GM08714 (cell line): Measurements from ENCODE around the gene CRIM1.

ENCODE experiments used
- H3K4me3 ChIP-seq: fragments of 200-500 bp; sonication (Bioruptor generic); 2 replicates; pipeline ENCODE4 v1.5.1; 2014; ENCODE audit warnings: mild to moderate bottlenecking, low read length, inconsistent platforms
- ZNF274 ChIP-seq: IDR thresholded peaks from 2 replicates; pipeline ENCODE4 v1.6.1; 2012; ENCODE audit warnings: mild to moderate bottlenecking, low read depth, low read length

CRIM1 gene

DNA sequence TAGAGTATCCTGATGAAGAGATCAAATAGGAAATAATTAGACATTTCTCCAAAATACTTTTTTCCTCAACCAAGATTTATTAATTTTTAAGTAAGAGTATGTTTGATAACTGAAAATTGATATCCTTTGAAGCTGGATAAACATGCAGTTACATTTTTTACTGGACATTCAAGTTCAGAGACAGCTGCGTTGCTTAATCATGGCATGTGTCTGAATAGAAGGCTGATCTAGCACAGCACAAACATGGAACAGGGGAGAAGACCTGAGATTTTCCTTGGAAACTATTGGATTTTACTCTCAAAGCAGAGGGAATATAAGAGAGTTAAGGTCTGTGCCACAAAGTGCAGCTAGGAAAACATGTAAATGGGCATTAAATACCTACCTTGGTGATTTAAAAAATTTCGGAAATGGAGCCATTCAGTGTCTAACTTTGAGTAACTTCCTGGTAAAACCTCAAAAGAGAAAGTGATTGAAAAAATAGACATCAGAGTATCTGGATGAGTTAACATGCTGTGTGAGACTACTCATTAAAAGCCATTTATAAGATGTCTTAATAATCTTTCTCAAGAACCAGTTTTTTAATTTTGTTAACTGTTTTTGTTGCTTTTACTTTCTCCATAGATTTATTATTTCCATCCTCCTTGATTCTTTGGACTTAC, 31.8 kb downstream of the CRIM1 start:
- no peak for TF ChIP-seq ZNF274
- H3K4me3 ChIP-seq = no peak overlapping the region

DNA sequence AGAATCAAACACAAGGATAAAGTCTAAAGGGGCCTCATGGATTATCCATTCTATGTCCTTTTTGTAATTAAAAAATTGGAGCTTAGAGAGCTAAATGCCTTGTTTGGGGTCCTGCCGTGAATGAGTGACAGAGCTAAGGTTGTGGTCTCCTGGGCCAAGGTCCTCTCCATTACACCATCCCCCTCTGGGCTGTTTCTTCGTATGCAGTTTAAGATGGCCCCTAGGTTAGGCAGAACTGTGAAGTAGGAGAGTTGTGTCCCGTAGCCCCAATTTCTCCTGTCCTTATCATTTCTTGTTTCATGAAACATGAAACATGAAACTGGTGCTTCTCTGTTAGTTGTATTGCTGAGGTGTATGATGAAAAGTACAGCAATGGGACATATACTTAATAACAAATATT, 32.9 kb downstream of the CRIM1 start:
- no peak for TF ChIP-seq ZNF274
- H3K4me3 ChIP-seq = no peak overlapping the region

DNA sequence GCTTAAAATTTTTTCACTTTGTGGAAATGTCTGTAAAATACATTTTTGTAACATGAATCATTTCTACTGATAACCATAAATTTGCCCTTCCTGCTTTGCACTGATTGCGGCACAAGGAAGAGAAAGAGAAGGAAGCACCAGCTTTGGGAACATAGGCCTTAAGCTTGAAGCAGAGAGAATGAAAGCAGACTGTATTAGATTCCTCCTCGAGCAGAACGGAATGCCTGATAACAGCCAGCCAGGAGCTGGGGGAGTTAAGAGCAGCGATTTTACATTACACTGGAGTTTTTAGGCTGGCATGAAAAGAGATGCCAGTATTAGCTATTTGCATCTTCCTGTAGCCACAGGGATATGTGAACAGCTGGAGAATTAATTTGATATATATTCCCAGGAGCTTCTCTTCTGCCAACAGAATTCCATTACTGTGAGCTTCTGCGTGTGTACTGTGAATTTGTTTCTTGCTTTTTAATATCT, 33.5 kb downstream of the CRIM1 start:
- no peak for TF ChIP-seq ZNF274
- no peak overlapping the region for H3K4me3 ChIP-seq

DNA sequence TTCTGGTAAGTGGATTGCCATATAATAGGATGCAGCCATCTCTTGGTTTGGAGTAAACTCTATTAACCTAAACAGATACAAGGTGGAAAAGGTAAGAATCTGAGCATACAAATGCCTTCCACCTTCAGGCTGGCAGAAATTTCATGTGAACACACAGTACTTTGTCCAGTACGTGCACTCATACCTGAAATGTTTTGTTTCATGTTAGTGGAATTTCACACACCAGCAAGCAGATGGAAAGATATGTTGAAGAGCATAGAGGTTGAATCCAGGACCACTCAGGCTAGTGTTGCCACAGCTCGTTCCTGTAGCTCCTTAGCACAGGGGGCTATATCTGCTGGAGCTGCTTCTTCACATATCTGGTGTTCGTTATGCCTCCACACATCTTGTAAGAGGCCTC, 34.0 kb downstream of the CRIM1 start:
- TF ChIP-seq ZNF274 = no peak

DNA sequence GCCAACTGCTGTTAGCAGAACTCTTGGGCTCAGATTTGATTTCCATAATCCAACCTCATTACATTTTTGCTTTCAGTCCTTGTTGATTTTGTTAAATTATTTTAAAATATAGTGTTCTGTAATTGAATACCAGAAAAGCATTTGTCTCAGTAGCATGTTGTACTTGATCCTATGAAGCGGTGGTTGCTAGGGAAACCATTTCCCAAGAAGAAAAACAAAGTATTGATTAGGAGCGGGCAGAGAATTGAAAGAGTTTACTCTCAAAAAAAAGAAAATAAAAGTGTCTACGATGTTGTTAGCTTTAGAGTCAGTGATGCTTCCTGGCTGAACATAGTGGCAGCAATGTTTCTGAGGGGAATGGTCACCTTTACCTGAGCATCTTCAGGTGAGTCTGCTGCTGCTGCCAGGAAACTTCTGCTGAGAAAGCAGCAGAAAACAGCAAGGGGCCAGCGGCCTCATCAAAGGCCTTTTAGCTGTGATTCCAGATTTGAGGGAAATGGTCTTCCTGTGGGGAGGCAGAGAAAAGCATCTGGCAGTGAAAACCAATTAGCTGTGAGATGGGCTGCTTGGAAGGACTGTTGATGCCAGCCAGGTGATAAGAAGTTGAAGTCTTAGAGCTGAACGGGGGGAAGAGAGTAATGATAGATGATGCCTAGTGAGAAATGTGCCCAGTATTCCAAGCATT, 37.1 kb downstream of the CRIM1 start:
- TF ChIP-seq ZNF274 = no peak
- no peak overlapping the region for H3K4me3 ChIP-seq

More for the DNA sequence above, 34.0 kb downstream of the CRIM1 start:
- H3K4me3 ChIP-seq = no peak overlapping the region

DNA sequence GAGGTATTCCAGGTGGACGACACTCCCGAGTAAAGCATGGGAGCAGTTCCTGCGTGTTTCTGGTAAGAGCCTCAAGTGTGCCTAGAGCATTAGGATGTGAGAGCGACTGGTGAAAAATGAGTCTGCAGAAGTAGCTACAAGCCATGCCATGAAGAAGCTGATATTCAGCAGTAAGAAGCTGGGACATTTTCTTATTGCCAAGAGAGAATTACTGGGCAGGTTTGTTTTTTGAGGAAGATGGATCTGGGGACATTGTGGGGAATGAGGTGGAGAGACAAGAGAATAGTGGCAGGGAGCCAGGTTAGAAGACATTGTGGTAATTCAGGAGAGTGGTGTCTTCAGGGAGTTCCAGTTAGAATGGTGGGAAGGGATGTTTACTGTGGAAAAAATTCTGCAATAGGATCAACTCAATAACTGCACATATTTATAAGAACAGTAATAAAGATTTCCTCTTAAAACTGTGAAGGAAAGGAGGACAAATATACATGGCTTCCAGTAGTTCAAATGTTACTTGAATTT, 38.2 kb downstream of the CRIM1 start:
- H3K4me3 ChIP-seq = no peak overlapping the region
- no peak for TF ChIP-seq ZNF274

DNA sequence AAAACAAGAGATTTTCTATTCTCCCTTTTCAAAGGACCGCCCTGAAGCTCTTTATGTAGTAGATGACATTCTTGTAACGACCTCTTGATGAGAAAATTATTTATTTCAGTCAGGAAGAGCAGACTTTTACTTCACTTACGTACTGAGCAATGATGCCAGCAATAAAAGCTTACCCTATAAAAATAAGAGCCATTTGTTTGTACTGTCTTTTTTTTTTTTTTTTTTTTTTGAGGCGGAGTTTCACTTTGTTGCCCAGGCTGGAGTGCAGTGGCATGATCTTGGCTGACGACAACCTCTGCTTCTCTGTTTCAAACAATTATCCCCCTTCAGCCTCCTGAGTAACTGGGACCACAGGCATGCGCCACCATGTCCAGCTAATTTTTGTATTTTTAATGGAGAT, 39.2 kb downstream of the CRIM1 start:
- H3K4me3 ChIP-seq = no peak overlapping the region
- no peak for TF ChIP-seq ZNF274

DNA sequence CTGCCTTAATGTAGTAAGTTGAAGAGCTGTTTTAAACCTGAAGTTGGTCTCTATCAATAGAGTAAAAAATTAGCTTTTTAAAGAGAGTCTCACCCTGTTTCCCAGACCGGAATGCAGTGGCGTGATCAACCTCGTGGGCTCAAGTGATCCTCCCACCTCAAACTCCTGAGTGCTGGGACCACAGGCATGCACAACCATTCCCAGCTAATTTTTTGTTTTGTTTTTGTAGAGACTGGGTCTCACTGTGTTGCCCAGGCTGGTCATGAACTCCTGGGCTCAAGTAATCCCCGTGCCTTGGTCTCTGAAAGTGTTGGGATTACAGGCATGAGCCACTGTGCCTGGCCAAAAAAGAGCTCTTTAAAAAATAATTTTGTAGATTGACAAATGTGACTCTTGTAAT, 40.3 kb downstream of the CRIM1 start:
- H3K4me3 ChIP-seq = no peak overlapping the region
- no peak for TF ChIP-seq ZNF274

DNA sequence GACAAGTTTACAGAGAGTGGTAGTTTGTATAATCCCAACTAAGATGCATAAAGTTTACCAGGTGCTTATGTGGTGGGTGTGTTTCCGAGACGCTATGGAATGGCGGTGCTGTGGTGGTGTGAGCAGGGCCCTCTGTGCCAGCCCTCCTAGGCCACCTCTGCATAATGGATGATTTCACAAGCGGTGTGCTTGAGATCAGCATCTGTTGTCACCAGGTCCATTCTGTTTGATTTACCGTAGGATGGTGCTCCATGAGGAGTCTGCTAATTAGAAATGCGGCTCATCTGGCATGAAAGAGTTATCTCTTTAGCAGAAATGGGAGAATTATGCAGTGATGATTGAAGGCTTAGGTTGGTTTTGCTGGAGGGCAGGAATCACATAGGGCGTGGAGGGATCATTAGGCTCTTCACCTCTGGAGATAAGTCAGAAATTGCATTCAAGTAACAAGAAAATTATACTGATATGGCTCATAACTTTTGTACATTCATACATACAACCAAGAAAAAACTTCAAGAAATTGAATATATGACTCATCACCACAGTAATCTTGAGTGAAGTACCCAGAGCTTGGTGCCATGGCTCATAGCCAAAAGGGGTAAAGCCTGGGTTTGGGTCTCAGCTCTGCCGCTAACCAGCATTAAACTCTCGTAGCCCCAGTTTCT, 41.4 kb downstream of the CRIM1 start:
- TF ChIP-seq ZNF274 = no peak
- H3K4me3 ChIP-seq = no peak overlapping the region

DNA sequence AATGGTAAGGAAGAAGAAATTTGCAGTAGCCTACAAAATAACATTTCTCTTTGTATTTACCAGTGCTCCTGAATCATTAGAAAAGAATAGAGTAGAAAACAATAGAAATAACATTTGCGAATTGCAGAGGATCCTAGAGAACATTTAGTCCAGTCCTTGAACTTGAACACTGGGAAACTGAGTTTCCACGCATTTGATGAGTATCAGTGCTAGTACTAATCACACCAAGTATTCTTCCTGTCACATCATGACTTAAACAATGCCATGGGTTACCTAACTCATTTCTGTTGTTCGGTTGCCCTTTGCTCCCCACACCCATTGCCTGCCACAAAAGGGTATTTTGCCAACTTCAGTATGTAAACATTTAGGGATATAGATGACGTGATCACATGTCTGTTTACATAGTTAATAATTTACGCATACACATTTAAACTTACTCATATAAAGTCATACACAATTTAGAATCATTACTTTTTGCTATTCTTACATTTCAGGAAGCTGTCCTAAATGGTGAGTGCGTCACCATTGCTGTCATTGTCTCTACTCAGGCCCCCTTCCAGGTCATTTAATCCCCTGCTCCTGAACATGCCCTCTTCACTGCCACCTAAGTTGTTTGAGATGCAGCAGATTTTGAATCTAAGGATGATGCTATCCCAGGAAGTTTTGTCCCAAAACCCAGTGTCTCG, 42.3 kb downstream of the CRIM1 start:
- TF ChIP-seq ZNF274 = no peak
- no peak overlapping the region for H3K4me3 ChIP-seq

DNA sequence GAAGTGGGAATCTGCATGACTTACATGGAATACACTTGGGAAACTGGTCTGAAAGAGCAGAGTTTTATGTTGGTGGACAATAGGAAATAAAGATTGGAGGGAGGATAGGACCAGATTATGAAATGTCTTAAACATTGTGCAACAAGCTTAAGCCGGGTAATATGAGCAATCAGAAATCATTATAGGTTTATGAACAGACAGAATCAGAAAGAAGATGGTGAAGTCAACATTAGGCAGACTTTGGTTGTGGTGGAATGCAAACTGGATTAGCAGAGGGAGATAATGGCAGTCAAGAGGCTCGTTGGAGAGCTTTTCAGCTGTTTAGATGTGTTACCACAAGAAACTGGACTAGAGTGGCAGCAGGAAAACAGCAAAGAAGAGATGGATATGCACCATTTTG, 43.5 kb downstream of the CRIM1 start:
- no peak overlapping the region for H3K4me3 ChIP-seq
- no peak for TF ChIP-seq ZNF274

DNA sequence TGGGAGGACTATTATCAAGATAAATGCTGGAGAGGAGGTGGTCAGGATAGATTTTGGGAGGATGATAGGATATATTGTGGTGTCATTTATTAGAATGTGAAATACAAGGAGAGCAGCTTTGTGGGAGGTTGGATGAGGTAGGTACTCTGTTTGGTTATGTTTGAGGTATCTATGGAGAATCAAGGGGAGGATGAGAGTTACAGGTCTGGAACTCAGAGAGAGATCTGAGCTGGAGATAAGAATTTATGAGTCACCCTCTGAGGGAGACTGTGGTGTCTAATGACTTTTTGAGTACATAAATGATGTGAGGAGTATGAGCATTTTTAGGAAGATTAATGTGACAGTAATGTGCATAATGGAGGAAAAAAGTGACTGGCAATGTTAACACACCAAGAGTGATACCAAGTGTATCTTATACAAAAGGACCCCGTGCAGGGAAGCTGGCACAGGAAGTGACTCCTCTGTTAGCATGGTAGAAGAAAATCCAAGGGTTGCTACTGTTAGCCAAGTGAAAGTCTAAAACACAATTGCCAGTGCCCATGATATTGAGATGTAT, 48.2 kb downstream of the CRIM1 start:
- H3K4me3 ChIP-seq = no peak overlapping the region
- no peak for TF ChIP-seq ZNF274

DNA sequence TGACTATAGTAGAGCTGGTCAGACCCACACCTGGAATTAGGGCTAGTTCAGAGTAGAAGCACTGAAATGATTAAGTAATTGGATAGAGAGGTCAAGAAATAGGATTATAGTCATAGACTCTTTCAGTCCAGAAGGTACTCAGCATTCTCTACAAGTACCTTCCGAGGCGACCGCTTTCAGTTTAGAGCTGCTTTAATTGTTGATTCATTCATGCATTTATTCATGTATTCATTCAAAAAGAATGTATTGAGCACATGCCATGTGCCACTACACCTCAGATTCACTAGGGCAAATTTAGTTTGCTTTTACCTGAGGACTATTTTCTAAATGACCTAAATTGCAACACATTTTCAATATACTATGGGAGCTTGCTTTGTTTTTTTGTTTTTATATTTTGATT, 48.7 kb downstream of the CRIM1 start:
- H3K4me3 ChIP-seq = no peak overlapping the region
- no peak for TF ChIP-seq ZNF274

DNA sequence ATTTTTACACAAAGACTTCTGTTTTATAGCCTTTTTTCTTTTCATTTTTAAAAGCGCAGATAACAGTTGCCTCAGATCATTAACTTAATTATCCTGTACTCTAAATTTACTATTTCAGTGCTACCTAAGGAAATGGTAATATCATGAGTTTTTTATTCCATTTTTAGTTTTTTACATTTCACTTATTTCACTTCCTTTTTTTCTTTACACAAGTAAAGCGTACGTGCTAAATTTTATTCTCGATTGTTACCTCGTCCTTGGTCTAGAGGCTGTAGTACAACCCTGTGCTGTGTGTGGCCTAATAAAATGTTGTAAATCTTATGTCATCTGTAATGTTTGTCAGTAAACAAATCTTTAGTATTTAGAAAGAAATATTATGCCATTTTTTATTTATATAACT, 49.2 kb downstream of the CRIM1 start:
- TF ChIP-seq ZNF274 = no peak
- no peak overlapping the region for H3K4me3 ChIP-seq
